Measurements from ENCODE around the gene LARP1.
"Not testable (repeated sequence)": the region's sequence is repeated elsewhere in the genome, so short reads cannot be mapped to it uniquely, and the experiment has no call there.

LARP1 gene

DNA sequence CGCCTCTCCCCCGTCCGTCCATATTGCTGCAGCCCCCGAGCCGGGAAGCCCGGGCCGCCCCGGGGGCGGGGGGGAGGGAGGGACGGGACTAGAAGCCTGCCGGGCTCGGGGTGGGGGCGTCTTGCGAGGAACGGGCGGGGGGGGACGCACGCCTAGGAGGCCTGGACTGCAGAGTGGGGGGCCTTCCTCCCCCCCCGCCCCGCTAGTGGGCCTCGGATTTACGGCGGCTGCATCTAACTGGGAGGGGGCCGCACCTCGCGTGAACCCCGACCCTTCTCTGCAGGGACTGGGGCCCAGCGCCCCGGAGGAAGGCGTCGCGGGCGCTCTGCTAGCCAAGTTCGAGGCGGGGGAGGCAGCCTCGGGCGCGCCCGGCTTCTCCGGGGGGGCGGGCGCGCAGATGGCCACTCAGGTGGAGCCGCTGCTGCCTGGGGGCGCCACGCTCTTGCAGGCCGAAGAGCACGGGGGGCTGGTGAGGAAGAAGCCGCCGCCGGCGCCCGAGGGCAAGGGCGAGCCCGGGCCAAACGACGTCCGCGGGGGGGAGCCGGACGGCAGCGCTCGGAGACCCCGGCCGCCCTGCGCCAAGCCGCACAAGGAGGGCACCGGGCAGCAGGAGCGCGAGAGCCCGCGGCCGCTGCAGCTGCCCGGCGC is at the start of gene LARP1:
LARP1 (plus strand) TSS at position 17 of the 648 bp plus-strand sequence; CDS start at position 398, 381 bp downstream.
- no peak for DNase-seq

DNA sequence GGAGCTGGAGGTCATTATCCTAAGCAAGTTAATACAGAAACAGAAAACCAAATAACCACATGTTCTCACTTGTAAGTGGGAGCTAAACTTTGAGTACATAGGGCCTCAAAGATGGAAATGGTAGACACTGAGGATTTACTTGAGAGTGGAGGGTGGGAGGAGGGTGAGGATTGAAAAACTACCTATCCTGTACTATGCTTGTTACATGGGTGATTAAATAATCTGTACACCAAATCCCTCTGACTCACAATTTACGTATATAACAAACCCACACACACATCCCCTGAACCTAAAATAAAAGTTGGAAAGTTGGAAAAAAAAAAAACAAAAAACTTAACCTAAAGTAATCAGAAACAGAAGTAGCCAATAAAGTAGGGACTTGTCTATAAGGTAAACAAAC is 48.8 kb upstream of the LARP1 start:
- DNase-seq: no peak

DNA sequence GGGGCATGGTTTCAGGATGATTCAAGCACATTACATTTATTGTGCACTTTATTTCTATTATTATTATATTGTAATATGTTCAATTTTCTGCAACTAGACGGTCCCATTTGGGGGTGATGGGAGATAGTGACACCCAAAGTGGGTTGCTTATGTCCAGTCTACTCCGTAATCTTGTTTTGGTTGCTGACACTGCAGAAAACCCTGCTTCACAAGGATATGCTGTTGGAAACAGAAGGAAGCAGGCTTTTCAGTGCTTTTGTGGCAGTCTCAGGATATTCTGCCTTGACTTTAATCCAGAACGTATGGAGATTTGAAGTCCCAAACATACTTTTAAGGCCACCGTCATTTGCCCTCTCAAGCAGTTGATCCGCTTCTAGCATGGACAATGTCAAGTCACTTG is 47.5 kb upstream of the LARP1 start:
- no peak for DNase-seq

DNA sequence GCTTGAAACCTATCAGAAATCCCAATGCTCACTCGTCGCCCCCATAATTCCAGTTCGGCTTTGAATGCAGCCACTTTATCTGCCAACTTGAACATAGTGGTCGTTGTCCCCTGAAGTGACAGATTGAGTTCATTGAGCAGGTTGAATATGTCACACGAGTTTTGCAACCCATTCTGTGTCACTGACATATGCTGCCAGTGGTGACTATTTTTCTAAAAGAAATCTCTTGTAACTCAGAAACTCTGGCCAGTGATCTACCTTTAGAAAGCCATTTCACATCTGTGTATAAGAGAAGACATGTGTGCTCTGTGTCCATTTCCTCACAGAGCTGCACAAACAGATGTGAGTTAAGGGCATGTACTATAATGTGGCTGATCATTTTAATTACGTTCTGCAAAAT is 47.0 kb upstream of the LARP1 start:
- no peak for DNase-seq

DNA sequence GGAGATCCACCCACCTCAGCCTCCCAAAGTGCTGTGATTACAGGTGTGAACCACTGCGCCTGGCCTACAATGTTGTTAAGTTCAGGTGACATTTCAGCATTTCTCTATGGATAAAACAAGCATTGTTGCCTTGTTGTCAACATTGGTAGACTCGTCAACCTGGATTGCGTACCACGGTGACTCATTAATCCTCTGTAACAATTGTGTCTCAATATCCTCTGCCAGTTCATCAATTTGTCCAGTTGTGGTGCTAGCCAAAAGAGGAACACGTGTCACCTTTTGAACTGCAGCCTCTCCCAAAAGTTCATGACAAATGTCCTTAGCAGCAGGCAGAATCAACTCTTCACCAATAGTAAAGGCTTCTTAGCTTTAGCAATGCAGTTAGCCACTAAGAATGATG is 46.3 kb upstream of the LARP1 start:
- no peak for DNase-seq

DNA sequence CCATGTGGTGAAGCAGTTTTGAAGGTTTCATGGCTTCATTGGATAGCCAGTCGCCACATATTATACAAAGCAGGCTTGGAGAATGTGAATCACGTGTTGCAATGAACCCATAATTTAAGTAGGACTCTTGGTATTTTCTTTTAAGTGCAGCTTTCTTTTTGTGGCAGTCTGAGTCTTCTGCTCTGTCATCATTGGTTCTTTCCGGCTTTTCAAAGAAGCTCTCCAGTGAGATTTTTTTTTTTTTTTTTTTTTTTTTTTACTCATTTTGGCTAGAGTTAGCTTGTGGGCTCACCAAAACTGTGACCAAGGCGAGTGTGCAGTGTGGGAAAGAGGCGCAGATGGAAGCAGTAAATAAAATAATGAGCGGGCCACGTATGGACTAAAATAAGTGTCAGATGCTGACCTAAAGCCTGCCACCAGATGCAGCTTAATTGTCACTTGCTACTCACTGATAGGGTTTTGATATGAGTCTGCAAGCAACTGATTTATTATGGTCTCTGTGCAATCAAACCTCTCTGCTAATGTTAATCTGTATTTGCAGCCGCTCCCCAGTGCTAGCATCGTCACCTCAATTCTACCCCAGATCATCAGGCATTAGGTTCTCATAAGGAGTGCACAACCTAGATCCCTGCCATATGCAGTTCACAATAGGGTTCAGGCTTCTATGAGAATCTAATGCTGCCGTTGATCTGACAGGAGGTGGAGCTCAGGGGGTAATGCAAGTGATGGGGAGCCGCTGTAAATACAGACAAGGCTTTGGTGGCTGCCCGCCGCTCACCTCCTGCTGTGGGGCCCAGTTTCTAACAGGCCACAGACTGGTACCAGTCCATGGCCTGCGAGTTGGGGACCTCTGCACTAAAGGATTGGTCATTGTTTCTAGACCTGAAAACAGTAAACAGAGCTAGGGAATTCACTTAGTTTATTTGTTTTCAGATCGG is 45.5 kb upstream of the LARP1 start:
- DNase-seq: no peak

DNA sequence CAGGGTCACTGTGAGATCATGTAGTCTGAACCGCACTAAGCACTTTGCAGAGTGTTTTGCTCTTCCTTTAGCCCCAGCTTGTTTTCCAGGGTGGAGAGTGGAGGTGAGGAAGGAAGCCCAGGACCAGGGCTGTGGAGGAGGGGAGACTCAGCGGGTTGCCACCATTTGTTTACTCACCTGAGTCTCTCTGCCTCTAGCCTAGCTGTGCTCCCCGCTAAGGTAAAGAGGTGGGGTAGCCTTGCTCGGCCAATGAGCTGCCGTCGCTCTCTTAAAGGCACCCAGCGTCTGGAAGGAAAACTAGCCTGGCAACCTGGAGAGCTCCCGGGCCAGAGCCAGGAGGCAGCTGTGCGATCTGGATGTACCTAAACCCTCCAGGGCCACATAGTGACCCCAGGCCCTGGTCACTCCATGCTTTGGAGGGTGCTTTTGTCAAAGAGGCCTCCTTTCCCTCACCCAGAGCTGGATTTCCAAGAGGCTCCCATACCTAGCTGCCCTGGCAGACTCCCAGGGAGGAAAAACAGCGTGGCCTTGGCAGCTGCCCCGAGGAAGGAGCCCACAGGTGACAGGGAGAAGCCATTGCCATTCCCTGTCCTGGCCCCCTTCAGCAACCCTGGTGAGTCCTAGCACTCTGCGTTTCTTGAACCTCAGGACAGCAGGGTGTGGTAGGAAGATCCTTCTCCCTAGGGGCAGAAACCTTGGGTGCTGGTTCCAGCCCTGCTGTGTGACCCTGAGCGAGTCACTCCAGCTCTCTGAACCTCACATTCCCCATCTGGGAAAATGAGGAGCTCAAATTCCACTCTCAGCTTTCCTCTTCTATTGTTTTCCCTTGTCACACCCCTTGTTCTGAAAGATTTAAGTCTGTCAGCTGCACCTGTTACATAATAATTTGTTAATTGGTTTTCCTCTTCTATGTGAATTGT is 42.4 kb upstream of the LARP1 start:
- no peak for DNase-seq

DNA sequence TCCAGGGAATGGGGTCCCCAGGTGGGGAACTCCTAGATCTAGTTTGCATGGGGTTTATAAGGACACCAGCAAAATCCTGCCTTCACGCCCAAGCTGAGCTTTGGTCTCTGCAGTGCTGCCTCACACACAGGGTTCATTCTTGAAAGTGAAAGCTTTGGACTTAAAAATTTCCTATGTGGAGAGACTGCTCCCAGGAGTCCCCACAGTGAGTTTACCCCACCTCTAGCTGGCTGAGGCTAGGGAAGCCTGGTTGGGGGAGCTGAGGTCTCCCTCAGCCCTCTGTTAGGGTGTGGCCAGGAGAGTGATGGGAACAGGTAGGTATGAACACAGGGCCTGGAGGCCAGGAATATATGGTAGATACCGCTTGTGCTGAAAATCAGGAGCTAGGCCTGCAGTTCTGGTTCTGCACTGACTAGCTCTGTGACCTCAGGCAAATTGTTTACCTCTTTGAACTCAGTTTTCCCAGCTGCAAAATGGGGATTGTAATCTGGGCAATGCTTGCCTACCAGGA is 41.5 kb upstream of the LARP1 start:
- DNase-seq: no peak

DNA sequence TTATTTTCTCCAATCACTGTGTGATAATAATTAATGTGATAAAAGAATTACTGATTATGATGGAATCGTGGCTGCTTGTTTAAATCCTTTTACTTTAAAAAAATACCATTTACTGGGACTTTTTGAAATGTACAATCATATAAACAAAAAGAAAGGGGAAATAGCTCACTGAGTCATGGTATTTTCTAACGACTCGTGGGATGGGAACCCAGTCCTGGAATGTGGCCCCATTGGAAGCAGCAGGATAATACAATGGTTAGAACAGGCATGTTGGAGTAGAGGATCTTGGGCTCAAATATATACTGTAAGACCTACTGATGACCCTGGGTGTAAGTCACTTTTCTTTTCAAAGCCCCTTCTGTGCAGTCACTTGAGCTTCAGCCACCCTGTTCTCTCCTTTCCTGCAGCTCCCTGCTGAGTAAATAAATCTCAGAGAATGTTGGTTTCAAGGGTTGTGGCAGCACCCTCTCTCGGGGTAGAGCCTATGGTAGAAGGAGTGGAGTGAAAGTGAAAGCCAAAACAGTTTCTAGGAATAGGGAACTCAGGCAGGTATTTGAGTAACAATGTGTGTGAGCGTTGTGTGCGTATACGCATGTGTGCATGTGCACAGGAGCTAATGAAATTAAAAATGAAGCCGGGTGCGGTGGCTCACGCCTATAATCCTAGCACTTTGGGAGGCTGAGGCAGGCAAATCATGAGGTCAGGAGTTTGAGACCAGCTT is 40.8 kb upstream of the LARP1 start:
- DNase-seq: no peak

DNA sequence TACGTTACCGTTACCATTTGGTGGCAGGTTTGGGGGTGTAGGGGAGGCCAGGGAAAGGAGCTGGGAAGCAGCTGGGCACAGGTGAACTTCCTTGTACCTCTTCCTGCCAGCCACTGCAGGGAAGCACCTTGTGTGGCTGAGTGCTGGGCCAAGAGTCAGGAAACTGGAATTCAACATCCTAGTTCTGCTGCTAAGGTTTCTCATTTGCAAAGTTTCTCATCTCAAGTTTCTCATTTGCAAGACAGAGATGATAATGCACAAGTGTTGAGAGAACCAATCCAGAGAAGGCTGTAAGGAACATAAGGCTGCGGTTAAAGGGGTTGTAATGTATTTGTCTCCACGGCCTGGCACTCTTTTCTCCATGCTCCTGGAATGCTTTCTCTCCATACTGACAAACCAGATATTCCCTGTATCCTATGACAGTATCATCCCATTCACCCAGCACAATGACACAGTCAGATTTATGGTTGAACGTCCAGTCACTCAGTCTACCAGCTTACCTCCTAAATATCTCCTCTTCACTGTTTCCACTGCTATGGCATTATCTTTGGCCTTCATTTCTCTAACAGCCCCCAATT is 33.6 kb upstream of the LARP1 start:
- no peak for DNase-seq

DNA sequence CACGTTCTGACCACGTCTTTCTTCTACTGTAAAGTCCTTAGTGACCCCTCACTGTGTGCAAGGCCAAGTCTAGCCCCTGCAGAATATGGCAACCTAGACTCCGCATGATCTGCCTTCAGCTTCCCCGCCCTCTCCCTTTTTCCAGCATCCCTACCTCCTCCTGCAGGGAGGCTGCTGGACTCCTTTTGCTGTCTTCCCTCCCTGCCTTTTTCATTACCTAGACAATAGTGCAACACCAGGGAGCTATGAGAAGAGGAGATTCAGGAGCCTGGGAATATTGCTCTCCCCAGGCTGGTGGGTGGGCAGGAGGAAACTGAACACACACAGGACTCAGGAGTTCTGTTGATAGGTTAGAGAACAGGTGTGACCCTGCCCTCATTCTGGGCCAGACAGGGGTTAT is 33.1 kb upstream of the LARP1 start:
- no peak for DNase-seq

DNA sequence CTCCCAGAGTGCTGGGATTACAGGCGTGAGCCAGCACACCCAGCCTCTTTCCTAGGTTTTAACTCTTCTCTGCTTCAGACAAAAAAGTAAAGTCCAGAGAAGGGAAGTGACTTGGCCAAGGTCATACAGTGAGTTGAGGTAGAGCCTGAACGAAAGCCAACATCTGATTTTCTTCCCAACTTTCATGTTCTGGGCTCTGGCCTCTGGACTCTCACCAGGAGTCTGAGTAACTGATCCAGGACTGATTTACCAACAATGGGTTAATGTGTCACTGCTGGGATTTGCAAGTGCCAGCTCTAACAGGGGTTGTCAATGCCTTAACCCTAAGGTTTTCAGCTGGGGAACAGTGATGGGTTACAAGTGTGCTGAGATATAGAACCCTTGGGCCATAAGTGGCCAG is 32.2 kb upstream of the LARP1 start:
- DNase-seq: no peak

DNA sequence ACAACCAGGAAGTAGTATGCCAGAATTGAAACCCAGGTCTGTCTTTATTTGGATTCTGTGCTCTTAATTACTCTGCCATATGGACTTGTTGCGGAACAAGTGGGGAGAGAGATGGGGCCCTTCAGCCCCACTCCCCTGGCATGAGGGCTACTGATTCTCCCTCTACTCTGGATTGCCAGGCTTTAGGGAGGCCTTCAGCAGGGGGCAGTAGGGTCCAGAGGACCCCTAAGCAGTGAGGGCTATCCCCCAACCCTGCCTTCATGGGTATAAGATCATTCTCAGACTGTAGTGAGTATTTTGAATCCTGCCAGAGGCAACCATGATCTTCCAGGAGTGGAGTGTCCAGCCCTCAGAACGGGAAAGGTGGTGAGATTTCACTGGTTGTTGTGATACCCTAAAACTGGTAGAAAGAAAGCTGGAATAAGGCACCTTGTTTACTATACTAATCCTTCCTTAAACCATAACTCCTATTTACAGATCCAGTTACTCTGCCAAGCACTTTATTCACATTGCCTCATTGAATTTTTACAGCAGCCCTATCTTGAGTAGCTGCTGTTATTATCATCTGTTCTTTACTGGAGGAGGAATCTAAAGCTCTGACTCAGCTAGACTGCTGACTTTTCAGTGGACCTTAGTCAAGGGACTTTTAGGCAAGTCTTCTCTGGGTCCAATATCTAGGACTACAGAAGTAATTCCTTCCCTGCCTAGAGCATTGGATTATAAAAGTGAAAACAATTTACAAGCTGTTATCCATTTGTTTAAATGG is 31.3 kb upstream of the LARP1 start:
- DNase-seq: no peak

DNA sequence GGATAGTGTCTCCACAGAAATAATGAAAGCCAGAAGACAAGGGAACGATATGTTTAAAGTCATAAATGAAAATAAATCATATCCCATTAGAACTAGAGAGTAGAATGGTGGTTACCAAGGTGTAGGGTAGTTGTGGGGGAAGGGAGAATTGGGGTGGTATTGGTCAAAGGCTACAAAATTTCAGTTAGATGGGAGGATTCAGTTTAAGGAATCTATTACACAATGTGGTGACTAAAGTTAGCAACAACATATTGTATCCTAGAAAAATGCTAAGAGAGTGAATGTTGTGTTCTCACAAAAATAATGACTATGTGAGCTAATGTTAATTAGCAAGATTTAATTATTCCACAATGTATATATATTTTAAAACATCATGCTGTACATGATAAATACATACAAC is 27.8 kb upstream of the LARP1 start:
- no peak for DNase-seq

DNA sequence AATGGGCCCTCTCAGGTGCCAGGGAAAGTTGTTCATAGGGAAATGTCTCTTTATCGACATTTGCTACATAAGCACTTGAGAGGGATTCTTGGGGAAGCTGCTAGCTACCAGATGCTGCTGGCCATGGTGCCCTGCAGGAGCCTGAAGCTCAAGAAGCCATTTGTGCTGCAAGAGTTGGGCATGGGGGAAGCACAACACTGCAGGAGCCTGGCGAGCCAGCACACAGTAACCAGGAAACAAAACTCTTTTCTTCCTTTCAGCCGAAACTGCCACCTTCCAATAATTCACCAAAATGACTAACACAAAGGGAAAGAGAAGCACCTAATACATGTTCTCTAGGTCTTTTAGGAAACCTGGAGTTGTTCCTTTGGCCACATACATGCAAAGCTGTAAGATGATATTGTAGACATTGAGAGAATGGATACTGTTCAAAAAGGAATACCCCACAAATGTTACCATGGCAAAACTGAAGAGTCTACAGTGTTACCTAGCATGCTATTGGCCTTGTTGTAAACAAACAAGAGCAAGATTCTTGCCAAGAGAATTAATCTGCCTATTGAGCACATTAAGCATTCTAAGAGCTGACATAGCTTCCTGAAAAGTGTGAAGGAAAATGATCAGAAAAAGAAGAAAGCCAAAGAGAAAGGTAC is 26.1 kb upstream of the LARP1 start:
- DNase-seq: no peak

DNA sequence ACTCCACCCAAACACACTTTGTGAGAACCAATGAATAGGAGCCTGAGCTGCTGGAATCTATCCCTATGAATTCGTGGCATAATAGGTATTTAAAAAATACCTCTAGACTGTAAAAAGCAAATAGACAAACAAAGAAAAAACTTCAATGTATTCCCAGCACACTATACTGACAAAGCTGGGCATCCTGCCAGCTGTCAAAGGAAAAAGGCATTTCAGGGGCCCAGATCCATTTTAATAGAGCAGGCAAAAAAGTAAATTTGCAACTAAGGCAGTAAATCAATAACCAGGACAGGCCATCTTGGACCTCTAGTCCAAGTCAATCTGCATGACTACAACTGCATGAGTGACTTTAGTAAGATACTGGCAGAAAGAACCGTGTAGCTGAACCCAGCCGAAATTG is 25.6 kb upstream of the LARP1 start:
- no peak for DNase-seq

DNA sequence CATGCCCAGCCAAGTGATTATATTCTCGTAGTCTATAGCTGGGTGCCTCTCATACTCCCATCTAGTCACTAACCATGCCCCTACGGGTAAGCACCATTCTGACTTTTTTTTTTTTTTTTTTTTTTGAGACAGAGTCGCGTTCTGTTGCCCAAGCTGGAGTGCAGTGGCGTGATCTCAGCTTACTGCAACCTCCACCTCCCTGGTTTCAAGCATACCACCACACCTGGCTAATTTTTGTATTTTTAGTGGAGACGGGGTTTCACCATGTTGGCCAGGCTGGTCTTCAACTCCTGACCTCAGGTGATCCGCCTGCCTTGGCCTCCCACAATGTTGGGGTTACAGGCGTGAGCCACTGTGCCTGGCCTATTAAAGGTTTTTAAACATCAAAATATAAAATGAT is 24.4 kb upstream of the LARP1 start:
- not testable (repeated sequence) for DNase-seq

DNA sequence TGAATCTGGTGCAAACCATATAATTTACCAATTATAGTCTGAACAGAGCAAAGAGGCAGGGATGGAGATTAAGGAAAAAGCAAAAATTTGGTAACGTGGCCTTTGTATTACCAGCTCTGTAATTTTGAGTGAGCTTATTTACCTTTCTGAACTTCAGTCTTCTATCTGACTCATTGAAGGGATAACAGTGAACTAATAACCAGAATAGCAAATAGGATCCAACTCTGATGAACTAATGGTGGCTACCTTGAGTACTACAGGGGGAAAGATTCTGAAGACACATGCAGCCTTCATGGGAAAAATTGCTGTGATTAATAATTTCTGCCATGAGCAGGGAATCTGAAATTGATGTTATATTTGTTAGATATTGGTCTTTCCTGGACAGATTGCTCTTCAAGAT is 23.0 kb upstream of the LARP1 start:
- DNase-seq: no peak

DNA sequence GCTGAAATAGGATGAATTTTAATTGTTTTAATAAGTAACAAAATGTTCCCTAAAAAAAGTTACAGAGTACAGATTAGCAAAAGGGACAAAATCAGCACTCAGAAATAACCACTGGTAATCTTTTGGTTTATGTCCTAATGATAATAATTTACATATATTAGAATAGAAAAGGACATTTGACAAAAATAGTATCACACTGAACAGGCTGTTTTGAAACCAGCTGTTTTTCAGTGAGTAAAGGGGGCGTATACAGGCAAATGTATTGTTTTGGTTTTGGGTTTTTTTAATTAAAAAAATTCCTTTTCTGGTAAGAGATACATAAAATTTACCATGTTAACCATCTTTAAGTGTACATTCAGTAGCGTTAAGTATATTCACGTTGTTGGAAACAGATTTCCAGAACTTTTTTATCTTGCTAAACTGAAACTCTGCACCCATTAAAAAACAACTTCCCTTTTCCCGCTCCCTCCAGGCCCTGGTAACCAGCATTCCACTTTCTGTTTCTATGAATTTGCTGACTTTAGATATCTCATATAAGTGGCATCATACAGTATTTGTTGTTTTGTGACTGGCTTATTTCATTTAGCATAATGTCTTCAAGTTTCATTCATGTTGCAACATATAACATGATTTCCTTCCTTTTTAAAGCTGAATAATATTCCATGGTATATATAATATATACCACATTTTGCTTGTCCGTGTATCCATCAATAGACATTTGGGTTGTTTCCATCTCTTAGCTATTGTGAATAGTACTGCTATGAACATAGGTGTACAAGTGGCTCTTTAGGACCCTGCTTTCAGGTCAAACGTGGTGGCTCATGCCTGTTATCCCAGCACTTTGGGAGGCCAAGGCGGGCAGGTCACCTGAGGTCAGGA is 20.6 kb upstream of the LARP1 start:
- DNase-seq: no peak

DNA sequence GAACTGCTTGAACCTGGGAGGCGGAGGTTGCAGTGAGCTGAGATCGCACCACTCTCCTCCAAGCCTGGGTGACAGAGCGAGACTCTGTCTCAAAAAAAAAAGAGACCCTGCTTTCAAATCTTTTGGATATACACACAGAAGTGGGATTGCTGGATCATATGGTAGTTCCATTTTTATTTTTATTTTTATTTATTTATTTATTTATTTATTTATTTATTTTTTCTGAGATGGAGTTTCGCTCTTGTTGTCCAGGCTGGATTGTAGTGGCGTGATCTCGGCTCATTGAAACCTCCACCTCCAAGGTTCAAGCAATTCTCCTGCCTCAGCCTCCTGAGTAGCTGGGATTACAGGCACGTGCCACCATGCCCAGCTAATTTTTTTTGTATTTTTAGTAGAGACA is 19.8 kb upstream of the LARP1 start:
- not testable (repeated sequence) for DNase-seq
